ENCODE results near the gene GPRASP2. TPM values are rescaled to one million over a fixed set of nuclear protein-coding genes. Genes with fewer than 3 reads are reported as not detected.

GPRASP2 gene
- total RNA-seq, 2 donors from 2014 or later = 12.9 to 20.8 TPM

DNA sequence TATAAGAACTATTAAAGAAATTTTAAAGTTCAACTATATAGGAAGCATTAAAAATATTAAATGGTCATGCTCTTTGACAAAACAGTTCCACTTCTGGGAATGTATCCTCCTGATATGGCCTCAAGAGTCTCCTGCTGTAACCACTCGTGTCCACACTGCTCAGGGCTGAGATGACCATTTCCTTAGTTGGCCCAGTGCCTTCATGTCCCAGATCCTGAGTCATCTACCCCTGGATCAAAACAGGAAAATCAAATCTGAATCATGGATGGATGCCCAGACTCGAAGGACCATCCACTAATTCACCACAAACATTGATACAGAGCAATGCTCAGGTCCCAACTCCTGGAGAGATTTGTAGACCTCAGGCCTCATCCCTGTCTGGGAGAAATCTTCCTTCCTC lies 53.0 kb downstream of the GPRASP2 start:
- Mint-ChIP-seq H3K27me3 (ENCODE audit: insufficient read depth) (no peaks in the 10 kb centered on the region), H3K27ac (no peak overlapping the region), H3K4me3 (no peak overlapping the region), H3K4me1 (peaks cover 2% of the 10 kb centered on the region), H3K9me3 (peaks cover 46% of the 10 kb centered on the region), H3K36me3 (ENCODE audit: low read depth) (no peaks in the 10 kb centered on the region)
- H3K27ac ChIP-seq (ENCODE audit: low read depth, low read length) = no peak overlapping the region
- DNase-seq = no peak
- no peaks in the 10 kb centered on the region for H3K9me3 ChIP-seq (ENCODE audit: control insufficient read depth, low read length)
- no peaks in the 10 kb centered on the region for H3K27me3 ChIP-seq (ENCODE audit: control insufficient read depth, insufficient read depth, low read length, poor library complexity, severe bottlenecking)
- WGBS, 2 experiments (ENCODE audit: insufficient coverage in 1 of 2, insufficient read length in 1 of 2) = 93% methylated on average over 2 of the region's 2 CpGs; no CpG with 5 or more reads in 1 of the 2 experiments
- no peaks in the 10 kb centered on the region for H3K4me1 ChIP-seq (ENCODE audit: control insufficient read depth, insufficient read depth, low read length)
- H3K4me3 ChIP-seq (ENCODE audit: low read length) = no peak overlapping the region
- no peaks in the 10 kb centered on the region for H3K36me3 ChIP-seq (ENCODE audit: control insufficient read depth, insufficient read depth, low read length)
- TF ChIP-seq, protein P1, sequence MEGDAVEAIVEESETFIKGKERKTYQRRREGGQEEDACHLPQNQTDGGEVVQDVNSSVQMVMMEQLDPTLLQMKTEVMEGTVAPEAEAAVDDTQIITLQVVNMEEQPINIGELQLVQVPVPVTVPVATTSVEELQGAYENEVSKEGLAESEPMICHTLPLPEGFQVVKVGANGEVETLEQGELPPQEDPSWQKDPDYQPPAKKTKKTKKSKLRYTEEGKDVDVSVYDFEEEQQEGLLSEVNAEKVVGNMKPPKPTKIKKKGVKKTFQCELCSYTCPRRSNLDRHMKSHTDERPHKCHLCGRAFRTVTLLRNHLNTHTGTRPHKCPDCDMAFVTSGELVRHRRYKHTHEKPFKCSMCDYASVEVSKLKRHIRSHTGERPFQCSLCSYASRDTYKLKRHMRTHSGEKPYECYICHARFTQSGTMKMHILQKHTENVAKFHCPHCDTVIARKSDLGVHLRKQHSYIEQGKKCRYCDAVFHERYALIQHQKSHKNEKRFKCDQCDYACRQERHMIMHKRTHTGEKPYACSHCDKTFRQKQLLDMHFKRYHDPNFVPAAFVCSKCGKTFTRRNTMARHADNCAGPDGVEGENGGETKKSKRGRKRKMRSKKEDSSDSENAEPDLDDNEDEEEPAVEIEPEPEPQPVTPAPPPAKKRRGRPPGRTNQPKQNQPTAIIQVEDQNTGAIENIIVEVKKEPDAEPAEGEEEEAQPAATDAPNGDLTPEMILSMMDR (conservative IDR thresholded peaks at IDR 0.05) = no peak
- H3K9ac ChIP-seq (ENCODE audit: extremely low read depth, low read length, poor library complexity, severe bottlenecking) = no peak overlapping the region

DNA sequence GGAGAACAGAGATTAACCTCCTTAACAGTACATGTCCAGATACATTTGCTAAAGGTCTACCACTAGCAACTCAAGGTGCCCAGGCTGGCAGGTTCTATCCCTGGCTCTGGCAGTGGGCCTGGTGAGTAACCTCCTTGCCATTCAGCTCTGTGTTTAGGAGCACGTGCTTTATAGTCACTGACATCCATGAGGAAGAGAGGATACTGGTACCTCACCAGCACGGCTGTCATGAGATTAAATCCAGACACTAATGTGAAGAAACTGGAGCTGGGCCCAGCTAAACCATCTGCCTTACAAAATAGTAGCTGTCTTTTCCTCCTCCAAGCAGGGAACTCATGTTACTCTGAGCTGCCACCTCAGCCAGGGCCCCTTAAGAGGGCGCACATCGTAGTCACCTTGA lies 53.6 kb downstream of the GPRASP2 start:
- H3K4me1 Mint-ChIP-seq = peaks cover 2% of the 10 kb centered on the region
- no peak for DNase-seq
- H3K27ac Mint-ChIP-seq = no peak overlapping the region
- H3K4me3 Mint-ChIP-seq = no peak overlapping the region
- Histone ChIP-seq H3K27me3 (ENCODE audit: control insufficient read depth, insufficient read depth, low read length, poor library complexity, severe bottlenecking) (no peaks in the 10 kb centered on the region), H3K4me1 (ENCODE audit: control insufficient read depth, insufficient read depth, low read length) (no peaks in the 10 kb centered on the region), H3K9me3 (ENCODE audit: control insufficient read depth, low read length) (no peaks in the 10 kb centered on the region), H3K4me3 (ENCODE audit: low read length) (no peak overlapping the region), H3K9ac (ENCODE audit: extremely low read depth, low read length, poor library complexity, severe bottlenecking) (no peak overlapping the region), H3K36me3 (ENCODE audit: control insufficient read depth, insufficient read depth, low read length) (no peaks in the 10 kb centered on the region), H3K27ac (ENCODE audit: low read depth, low read length) (no peak overlapping the region)
- no peaks in the 10 kb centered on the region for H3K27me3 Mint-ChIP-seq (ENCODE audit: insufficient read depth)
- TF ChIP-seq, protein P1 (conservative IDR thresholded peaks at IDR 0.05) = no peak
- no peaks in the 10 kb centered on the region for H3K36me3 Mint-ChIP-seq (ENCODE audit: low read depth)
- WGBS, 2 experiments (ENCODE audit: insufficient coverage in 1 of 2, insufficient read length in 1 of 2) = 90 to 100% methylated on average over 1 to 4 of the region's 4 CpGs
- peaks cover 47% of the 10 kb centered on the region for H3K9me3 Mint-ChIP-seq

DNA sequence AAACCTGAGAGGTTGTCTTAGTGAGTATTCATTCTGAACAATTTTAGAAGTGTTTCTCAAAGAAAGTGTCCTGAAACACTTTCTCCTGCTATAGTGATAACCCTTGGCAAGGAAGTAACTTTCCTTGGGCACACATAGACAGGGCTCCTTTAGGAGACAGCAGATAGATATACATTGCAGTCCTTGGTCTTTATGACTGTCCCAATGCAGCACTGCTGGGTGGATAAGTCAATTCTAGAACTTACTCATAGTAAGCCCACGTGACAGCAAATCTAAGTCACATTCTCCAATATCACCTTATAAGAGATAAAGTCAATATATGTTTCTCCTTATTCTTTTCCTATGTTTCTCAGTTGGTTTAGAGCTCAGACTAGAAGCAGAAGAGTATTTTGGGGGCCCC lies 55.0 kb downstream of the GPRASP2 start:
- TF ChIP-seq, protein P1 (conservative IDR thresholded peaks at IDR 0.05) = no peak
- Mint-ChIP-seq H3K27ac (no peak overlapping the region), H3K4me1 (peaks cover 2% of the 10 kb centered on the region), H3K4me3 (no peak overlapping the region), H3K9me3 (peaks cover 51% of the 10 kb centered on the region), H3K27me3 (ENCODE audit: insufficient read depth) (no peaks in the 10 kb centered on the region), H3K36me3 (ENCODE audit: low read depth) (no peaks in the 10 kb centered on the region)
- no peaks in the 10 kb centered on the region for H3K36me3 ChIP-seq (ENCODE audit: control insufficient read depth, insufficient read depth, low read length)
- H3K4me1 ChIP-seq (ENCODE audit: control insufficient read depth, insufficient read depth, low read length) = no peaks in the 10 kb centered on the region
- H3K27ac ChIP-seq (ENCODE audit: low read depth, low read length) = no peak overlapping the region
- no peak overlapping the region for H3K4me3 ChIP-seq (ENCODE audit: low read length)
- H3K27me3 ChIP-seq (ENCODE audit: control insufficient read depth, insufficient read depth, low read length, poor library complexity, severe bottlenecking) = no peaks in the 10 kb centered on the region
- no CpG with 5 or more reads among the region's 1 CpG for WGBS, 2 experiments (ENCODE audit: insufficient coverage in 1 of 2, insufficient read length in 1 of 2)
- no peak for DNase-seq
- H3K9me3 ChIP-seq (ENCODE audit: control insufficient read depth, low read length) = no peaks in the 10 kb centered on the region
- no peak overlapping the region for H3K9ac ChIP-seq (ENCODE audit: extremely low read depth, low read length, poor library complexity, severe bottlenecking)

Other genes starting within 250 kb of the GPRASP2 start
- gene TCP11X2, start 240.6 kb upstream of the GPRASP2 start, total RNA-seq = 1 to 10 TPM; 1.6 to 3.0 TPM
- 10 to 100 TPM; 30.6 to 88.4 TPM for gene TMSB15A, start 195.7 kb upstream of the GPRASP2 start, total RNA-seq
- 10 to 100 TPM; 14.2 to 15.9 TPM for gene ARMCX5, start 112.9 kb upstream of the GPRASP2 start, total RNA-seq
- gene GPRASP1, start 61.0 kb upstream of the GPRASP2 start, total RNA-seq = 1 to 10 TPM; 2.9 to 3.7 TPM
- 10 to 100 TPM in 1 of 2 donors, 1 to 10 TPM in 1; 7.4 to 16.4 TPM for gene GPRASP3, start 8.3 kb downstream of the GPRASP2 start, total RNA-seq
- 1 to 10 TPM in 1 of 2 donors, under 1 TPM in 1; 0.64 to 1.5 TPM for gene RAB40AL, start 224.8 kb downstream of the GPRASP2 start, total RNA-seq